Mucosa of rectum (tissue), 2 donors: ENCODE results near the gene IGFBP6.

Experiments
- H3K27ac ChIP-seq, 2 donors: one replicate each; pipeline ENCODE4 v1.7.0; 2013; ENCODE audit warnings: inconsistent platforms in 2 of 2, low read depth in 2 of 2, low read length in 2 of 2
- H3K27me3 ChIP-seq, 2 donors: one replicate each; pipeline ENCODE4 v1.7.0; 2013; ENCODE audit warnings: low read length in 2 of 2; ENCODE audit not compliant: control insufficient read depth in 2 of 2, insufficient read depth in 2 of 2
- H3K36me3 ChIP-seq, 2 donors: one replicate each; pipeline ENCODE4 v1.7.0; 2013; ENCODE audit warnings: low read length in 2 of 2; ENCODE audit not compliant: control insufficient read depth in 2 of 2, insufficient read depth in 2 of 2
- H3K4me1 ChIP-seq, 2 donors: one replicate each; pipeline ENCODE4 v1.7.0; 2013; ENCODE audit warnings: low read length in 2 of 2, mild to moderate bottlenecking in 1 of 2; ENCODE audit not compliant: control insufficient read depth in 2 of 2, insufficient read depth in 2 of 2
- H3K4me3 ChIP-seq, 2 donors: one replicate each; pipeline ENCODE4 v1.7.0; 2013; ENCODE audit warnings: low read length in 2 of 2
- H3K9ac ChIP-seq, 2 donors: one replicate each; pipeline ENCODE4 v1.7.0; 2013; ENCODE audit warnings: low read length in 2 of 2, low read depth in 1 of 2, mild to moderate bottlenecking in 1 of 2
- H3K9me3 ChIP-seq, 2 donors: one replicate each; pipeline ENCODE4 v1.7.0; 2013; ENCODE audit warnings: low read length in 2 of 2; ENCODE audit not compliant: control insufficient read depth in 2 of 2
- donor health status: healthy.
- donor health status: Normal muscosa, but diverticular disease.

The IGFBP6 gene

DNA sequence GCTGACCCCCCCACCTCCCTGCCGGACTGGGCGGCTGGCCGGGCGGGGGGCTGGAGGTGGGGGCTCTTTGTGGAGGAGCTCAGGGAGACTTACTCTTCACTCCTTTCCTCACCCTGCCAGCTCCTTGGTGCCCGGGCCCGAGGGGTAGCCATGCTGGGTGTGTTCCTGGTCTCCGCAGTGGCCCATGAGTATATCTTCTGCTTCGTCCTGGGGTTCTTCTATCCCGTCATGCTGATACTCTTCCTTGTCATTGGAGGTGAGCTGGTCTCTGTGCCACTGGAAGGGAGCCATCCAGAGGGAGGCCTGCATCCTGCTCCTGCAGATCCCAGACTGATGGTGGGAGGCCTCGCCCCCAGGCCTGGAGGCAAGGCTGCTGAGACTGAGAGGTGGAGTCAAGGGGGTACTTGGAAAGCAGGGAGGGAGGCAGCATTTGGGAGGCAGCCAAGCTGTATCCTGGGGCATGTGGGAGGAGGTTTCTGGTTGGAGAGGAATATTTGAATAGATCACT, 25.5 kb downstream of the IGFBP6 start:
- Histone ChIP-seq H3K27me3 (no peaks in the 10 kb centered on the region), H3K9ac (no peak overlapping the region), H3K4me3 (no peak overlapping the region), H3K36me3 (no peaks in the 10 kb centered on the region), H3K9me3 (no peaks in the 10 kb centered on the region), H3K27ac (no peak overlapping the region), H3K4me1 (no peaks in the 10 kb centered on the region)

GRCh38 chr12:53123578-53124351, 26.3 kb downstream of the IGFBP6 start:
- Histone ChIP-seq H3K9ac (no peak overlapping the region), H3K4me3 (no peak overlapping the region), H3K9me3 (no peaks in the 10 kb centered on the region), H3K36me3 (no peaks in the 10 kb centered on the region), H3K27me3 (no peaks in the 10 kb centered on the region), H3K27ac (no peak overlapping the region), H3K4me1 (no peaks in the 10 kb centered on the region)

GRCh38 chr12:53124352-53124723, 26.9 kb downstream of the IGFBP6 start:
- H3K36me3 ChIP-seq: no peaks in the 10 kb centered on the region
- H3K9me3 ChIP-seq: no peaks in the 10 kb centered on the region
- H3K4me3 ChIP-seq: no peak overlapping the region
- no peak overlapping the region for H3K27ac ChIP-seq
- no peaks in the 10 kb centered on the region for H3K27me3 ChIP-seq
- no peaks in the 10 kb centered on the region for H3K4me1 ChIP-seq
- no peak overlapping the region for H3K9ac ChIP-seq

DNA sequence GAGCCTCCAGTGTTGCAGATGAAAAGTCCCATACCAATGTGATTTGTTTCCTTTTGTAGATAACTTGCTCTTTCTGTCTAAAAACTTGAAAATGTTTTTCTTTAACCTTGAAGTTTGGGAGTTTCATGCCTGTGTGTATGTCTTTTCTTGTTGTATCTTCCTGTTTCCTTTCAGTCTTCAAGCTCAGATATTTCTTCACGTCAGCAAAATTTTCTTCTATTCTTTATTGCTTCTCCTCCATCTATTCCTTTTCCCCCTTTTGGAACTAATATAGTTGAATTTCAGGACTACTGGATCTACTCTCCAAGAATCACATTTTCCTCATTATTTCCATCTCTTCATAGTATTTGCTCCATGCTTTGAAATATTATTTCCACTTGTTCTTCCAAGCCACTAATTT, 29.7 kb downstream of the IGFBP6 start:
- no peaks in the 10 kb centered on the region for H3K27me3 ChIP-seq
- no peaks in the 10 kb centered on the region for H3K4me1 ChIP-seq
- no peak overlapping the region for H3K27ac ChIP-seq
- no peak overlapping the region for H3K9ac ChIP-seq
- H3K36me3 ChIP-seq: no peaks in the 10 kb centered on the region
- H3K9me3 ChIP-seq: no peaks in the 10 kb centered on the region
- H3K4me3 ChIP-seq: no peak overlapping the region

- H3K27ac ChIP-seq: no peak overlapping the region
- no peaks in the 10 kb centered on the region for H3K36me3 ChIP-seq
- H3K4me1 ChIP-seq: no peaks in the 10 kb centered on the region
- H3K9ac ChIP-seq: no peak overlapping the region
- no peaks in the 10 kb centered on the region for H3K27me3 ChIP-seq
- H3K9me3 ChIP-seq: no peaks in the 10 kb centered on the region
- H3K4me3 ChIP-seq: no peak overlapping the region
Observed at GRCh38 chr12:53128780-53129569, 31.5 kb downstream of the IGFBP6 start.

- no peaks in the 10 kb centered on the region for H3K36me3 ChIP-seq
- no peak overlapping the region for H3K4me3 ChIP-seq
- H3K9ac ChIP-seq: no peak overlapping the region
- no peaks in the 10 kb centered on the region for H3K27me3 ChIP-seq
- H3K4me1 ChIP-seq: no peaks in the 10 kb centered on the region
- H3K27ac ChIP-seq: no peak overlapping the region
- H3K9me3 ChIP-seq: peaks cover 0 to 2% of the 10 kb centered on the region in 2 donors
Observed at GRCh38 chr12:53131844-53132243, 34.4 kb downstream of the IGFBP6 start.

DNA sequence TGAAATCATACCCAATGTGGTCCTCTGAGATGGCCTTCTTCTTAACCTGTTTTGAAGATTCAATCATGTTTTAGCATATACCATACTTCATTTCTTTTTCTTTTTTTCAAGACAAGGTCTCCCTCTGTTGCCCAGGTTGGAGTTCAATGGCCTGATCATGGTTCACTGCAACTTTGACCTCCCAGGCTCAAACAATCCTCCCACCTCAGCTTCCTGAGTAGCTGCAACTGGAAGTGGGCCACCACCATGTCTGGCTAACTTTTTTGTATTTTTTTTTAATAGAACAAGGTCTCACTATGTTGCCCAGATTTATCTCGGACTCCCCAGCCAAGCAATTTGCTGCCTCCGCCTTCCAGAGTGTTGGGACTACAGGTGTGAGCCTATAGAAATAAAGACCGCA, 36.3 kb downstream of the IGFBP6 start:
- H3K4me3 ChIP-seq: no peak overlapping the region
- peaks cover 0 to 4% of the 10 kb centered on the region in 2 donors for H3K9me3 ChIP-seq
- H3K36me3 ChIP-seq: no peaks in the 10 kb centered on the region
- H3K9ac ChIP-seq: no peak overlapping the region
- no peaks in the 10 kb centered on the region for H3K4me1 ChIP-seq
- H3K27ac ChIP-seq: no peak overlapping the region
- H3K27me3 ChIP-seq: no peaks in the 10 kb centered on the region

GRCh38 chr12:53143355-53143754, 45.9 kb downstream of the IGFBP6 start:
- Histone ChIP-seq H3K36me3 (no peaks in the 10 kb centered on the region), H3K4me3 (no peak overlapping the region), H3K9ac (no peak overlapping the region), H3K27me3 (no peaks in the 10 kb centered on the region), H3K9me3 (no peaks in the 10 kb centered on the region), H3K27ac (no peak overlapping the region), H3K4me1 (no peaks in the 10 kb centered on the region)

- Histone ChIP-seq H3K36me3 (no peaks in the 10 kb centered on the region), H3K4me3 (no peak overlapping the region), H3K27me3 (no peaks in the 10 kb centered on the region), H3K9ac (no peak overlapping the region), H3K4me1 (no peaks in the 10 kb centered on the region), H3K27ac (no peak overlapping the region), H3K9me3 (no peaks in the 10 kb centered on the region)
Observed at GRCh38 chr12:53145383-53146260, 48.2 kb downstream of the IGFBP6 start.
